Stimulated activated CD8-positive, alpha-beta memory T cell treated with anti-CD3 and anti-CD28 coated beads, Interleukin-15, amount 100 ng/mL, for 48 hours (primary cell): Measurements from ENCODE around the gene RHBDF2.

Experiments
- DNase-seq, 2 donors: peaks; one replicate each; pipeline ENCODE4 v3.0.0-alpha.2; 2020; ENCODE audit warnings: low read depth in 2 of 2

The RHBDF2 gene

DNA sequence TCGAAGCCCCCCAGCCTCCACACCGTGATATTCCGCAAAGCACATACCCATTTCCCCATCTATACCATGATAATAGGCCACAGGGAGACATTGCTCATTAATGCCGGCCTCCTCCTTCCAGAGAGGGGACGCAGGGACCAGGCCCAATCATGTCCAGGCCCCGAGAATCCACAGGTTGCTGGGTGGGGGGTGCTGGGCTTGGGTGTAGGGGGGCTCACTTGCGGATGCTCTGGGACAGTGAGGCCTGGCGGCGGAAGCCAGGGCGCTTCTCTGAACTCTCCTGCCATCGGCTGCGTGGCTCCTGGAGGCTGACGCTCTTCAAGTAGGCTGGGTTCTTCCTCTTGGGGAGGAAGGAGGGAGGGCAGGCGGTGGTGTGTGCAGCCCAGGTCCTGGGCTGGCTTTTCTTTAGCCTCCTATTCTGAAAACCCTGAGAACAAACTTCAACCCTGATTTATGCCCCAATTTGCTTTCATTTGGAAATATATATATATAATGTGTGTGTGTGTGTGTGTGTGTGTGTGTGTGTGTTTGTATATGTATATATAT is 21.6 kb downstream of the RHBDF2 start:
- no peak for DNase-seq

DNA sequence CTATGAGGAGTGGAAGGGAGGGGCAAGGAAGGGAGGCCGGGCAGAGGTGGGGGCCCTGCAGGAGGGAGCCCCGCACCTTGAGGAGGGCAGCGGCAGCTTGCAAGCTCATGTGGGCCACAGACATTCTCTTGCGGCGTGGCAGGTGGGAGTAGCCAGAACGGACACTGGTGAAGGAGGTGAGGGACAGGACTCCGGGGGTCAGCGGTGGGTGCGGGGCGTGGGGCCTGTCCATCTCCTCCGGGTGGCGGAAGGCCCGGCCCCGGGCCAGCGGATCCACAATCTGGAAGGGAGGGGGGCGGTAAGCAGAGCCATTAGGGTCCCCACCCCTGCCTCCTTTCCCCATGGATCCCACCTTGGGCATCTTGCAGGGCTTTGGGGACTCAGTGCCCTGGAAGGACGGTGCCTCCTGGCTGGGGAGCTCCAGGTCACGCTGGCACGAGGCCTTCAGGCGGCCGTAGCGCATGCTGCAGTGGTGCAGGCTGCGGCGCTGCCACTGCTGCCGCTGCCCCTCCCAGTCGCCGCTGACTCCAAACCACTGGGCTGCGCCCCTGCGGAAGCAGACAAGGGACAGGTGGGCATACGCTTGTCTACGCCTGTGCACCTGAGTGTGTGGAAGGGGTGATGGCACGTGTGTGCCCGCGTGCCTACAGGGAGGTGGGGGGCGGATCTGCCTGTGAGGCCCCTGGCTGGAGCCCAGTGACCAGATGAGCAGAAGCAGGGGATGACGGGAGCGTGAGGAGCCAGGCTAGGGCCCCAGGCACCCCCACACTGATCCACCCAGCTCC is 22.3 kb downstream of the RHBDF2 start:
- no peak for DNase-seq

DNA sequence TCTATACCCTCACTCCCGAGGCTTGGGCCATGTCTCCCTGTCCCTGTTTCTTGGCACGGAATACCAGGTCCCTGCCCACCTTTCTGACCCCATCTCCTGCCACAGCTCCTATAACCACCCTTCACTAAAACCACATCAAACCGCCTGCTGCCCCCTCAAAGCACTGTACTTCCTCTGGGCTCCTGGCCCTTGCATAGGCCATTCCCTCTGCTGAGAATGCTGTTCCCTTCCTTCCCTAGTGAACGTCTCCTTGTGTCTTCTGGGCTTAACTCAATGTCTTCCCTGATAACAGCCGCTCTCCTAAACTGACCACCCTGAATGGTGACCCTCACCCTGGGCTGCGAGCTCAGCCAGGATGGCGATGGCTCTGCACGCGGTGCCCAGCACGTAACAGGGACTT is 23.1 kb downstream of the RHBDF2 start:
- no peak for DNase-seq

DNA sequence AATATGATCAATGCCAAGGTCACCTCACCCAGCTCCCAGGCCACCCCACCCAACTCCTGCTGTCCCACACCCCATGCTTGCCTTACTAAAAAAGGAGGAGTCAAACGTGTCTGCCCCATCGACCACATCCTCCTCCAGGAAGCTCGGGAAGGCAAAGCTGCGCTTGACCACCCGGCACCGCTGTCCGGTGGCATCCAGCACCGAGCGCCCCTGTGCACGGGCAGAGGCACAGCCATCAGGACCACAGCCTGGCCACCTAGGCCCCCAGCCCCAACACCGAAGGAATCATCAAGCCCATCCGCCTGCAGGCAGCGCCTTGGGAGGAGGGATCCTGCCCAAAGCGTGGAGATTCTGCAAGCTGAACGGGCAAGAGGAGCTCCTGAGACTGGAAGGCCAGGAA is 23.6 kb downstream of the RHBDF2 start:
- no peak for DNase-seq

DNA sequence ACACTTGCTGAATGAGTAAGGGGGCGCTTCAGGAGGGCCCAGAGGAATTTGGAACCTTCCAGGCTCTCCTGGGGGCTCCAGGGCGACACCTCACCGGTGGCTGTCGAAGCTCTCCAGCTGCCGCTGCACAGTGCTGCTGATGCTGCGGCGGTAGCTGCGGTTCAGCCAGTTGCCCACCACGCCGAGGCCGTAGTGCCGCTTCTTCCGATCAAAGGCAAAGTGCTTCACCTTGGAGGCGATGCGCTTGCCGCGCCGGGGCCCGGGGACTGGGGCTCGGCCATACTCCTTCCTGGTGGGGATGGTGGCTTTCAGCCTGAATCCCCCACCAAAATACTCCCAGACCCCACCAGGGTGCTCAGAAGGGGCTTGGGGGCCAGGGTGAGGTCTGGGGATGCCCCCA is 24.5 kb downstream of the RHBDF2 start:
- DNase-seq: no peak

DNA sequence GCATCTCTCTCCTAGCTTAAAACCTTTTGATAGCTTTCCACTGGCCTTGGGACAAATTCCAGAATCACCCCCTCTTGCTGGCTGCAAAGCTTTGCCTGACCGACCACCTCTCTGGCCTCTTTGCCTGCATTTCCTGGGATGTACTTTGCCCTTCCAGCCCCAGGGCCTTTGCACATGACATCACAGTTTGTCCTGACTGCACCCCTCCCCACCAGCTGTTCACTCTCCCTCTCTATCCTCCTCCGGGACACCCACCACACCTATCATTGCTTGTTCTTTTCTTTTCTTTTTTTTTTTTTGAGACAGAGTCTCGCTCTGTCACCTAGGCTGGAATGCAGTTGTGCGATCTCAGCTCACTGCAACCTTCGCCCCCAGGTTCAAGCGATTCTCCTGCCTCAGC is 25.9 kb downstream of the RHBDF2 start:
- DNase-seq: no peak

DNA sequence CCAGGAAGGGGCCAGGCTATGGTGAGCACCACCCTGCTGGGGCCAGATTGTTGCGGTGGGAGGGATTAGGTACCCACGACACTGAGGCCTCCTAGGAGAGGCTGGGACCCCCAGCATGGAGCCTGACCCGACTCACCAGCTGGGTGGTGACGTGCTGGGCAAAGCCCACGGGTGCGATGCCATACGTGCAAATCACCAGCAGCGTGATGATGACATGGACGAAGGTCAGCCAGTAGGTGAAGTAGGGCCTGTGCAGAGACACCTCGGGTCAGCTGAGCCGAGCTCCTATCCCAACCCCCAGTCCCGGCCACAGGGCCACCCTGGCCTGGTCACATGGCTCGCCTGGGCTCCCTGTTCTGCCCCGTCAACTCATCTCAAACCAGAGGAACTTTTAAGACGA is 26.3 kb downstream of the RHBDF2 start:
- no peak for DNase-seq

DNA sequence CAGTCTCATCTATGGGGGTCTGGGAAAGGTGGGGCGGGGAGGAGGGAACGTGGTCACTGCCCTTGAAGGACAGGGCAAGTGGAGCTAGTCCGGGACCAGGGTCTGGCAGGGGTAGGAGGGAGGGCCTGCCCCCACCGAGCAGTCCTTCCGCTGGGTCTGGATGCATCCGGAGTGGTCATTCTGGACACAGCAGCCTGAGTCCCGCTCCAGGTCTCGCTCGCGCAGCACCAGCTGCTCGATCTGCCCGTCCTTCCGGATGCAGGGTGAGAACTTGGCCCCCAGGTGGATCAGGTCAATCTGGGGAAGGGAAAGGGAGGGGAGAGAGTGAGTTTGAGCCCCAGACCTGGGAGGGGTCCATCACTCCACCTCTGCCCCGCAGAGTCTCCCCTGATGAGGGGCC is 27.0 kb downstream of the RHBDF2 start:
- no peak for DNase-seq

DNA sequence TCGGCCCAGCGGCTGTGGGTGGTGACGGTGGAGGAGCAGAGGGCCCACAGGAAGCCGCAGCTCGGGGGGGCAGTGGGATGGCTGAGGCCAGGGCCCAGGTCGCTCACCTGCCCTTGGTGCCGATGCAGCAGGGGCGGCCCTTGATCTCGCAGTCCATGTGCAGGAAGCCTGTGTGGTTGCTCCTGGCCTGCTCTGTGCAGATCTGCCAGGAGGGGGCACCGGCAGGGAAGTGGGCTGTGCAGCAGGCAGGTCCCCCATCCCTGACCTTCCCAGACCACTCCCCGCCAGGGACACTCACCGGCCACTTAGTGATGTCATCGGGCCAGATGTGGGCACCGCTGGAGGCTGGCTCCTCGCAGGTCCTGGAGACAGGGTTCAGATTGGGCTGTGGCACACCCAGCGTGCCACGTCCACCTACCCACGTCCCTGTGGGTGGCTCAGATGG is 27.7 kb downstream of the RHBDF2 start:
- DNase-seq: no peak

DNA sequence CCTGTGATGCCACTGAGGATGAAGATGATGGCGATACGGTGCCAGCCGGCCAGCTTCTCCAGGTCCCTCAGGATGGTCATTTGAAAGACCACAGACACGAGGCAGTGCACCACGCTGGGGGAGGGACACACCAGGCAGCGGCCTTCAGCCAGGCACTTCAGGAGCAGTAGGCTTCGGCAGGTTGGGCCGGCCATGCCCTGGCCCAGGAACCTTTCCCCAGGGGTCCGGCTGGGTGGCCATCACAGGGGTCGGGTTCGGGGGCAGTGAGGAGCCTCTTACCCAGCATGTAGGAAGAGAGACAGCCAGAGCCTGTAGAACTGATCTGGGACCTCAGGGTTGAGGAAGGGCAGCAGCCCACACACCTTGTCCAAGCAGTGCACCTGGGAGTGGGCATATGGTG is 28.5 kb downstream of the RHBDF2 start:
- DNase-seq: no peak

DNA sequence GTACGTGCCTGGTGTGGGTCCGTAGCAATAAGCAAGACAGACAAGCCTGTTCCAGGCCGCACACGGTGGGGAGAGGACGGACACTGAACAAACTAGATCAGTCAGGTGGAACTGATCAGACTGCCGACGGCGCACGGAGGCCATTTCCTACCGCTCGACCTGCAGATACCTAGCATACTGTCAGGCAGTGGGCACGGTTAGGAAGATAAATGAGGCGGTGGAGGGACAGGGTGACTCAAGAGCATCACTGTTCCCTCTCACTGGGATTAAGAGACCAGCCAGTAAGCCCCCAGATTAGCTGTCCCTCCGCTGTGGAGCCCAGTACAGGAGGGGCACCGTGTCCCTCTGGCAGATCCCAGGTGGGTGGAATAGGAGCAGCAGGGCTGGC is 29.0 kb downstream of the RHBDF2 start:
- no peak for DNase-seq

DNA sequence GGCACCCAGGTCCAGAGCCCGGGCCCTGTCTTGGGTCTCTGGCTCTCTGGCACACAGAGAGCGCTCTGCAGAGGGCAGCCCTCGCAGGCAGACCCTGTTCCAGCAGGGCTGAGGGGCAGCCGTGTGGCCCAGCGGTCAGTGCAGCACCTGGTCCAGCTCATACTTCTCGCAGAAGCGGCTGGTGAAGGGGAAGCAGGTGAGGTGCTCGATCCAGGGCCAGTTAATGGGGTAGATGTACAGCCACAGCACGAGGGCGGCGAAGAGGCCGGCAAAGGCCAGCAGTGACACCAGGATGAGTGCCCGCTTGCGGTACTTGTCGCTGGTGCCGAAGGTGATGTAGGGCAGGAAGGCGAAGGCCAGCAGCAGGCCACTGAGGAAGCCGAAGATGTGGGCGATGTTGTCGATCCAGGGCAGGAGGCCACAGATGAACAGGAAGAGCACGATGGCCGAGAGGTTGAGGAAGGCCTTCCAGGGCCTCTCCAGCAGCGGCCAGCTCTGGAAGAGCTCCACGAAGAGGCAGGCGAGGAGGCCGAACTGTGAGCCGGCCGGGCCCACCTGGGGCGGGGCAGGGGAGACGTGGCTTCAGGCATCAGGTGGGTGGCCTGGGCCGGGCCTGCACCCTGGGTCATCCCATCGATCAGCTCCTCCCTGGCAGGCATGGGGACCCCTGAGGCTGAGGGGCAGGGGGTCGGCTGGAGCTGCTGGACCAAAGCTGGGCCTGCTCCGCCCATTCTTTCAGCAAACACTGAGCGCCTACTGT is 29.5 kb downstream of the RHBDF2 start:
- no peak for DNase-seq

DNA sequence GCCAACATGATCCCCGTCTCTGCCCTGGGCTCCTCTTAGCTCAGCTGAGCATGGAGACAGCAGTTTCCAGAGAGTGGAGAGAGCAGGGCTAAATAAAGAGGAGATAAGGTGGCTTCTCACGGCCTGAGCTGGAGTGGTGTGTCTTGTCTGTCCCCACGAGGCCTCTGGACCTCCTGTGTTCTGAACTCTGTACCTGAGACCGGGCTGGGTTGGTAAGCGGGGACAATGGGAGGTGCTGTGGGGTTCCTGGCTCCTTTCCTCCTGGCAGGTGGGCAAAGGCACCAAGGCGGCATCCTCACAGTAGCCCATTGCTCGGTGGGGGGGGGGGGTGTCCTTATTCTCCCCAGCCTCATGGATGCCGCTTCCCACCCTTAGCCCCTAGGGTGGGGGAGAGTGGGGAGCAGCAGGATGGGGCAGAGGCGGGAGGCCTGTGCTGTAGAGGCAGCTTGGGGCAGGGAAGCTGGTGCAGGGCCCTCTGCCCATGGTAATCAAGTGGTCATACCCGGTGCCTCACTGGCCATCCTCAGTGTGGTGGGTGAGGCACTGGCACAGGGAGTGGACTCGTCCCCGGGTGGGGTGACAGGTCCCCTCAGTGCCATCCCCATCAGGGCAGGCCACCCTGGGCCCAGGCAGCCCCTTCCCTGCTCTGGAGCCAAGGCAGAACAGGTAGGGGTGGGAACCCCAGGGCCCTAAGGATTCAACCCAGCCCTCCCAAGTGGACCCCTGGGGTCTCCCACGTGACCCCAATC is 31.1 kb downstream of the RHBDF2 start:
- DNase-seq: no peak

DNA sequence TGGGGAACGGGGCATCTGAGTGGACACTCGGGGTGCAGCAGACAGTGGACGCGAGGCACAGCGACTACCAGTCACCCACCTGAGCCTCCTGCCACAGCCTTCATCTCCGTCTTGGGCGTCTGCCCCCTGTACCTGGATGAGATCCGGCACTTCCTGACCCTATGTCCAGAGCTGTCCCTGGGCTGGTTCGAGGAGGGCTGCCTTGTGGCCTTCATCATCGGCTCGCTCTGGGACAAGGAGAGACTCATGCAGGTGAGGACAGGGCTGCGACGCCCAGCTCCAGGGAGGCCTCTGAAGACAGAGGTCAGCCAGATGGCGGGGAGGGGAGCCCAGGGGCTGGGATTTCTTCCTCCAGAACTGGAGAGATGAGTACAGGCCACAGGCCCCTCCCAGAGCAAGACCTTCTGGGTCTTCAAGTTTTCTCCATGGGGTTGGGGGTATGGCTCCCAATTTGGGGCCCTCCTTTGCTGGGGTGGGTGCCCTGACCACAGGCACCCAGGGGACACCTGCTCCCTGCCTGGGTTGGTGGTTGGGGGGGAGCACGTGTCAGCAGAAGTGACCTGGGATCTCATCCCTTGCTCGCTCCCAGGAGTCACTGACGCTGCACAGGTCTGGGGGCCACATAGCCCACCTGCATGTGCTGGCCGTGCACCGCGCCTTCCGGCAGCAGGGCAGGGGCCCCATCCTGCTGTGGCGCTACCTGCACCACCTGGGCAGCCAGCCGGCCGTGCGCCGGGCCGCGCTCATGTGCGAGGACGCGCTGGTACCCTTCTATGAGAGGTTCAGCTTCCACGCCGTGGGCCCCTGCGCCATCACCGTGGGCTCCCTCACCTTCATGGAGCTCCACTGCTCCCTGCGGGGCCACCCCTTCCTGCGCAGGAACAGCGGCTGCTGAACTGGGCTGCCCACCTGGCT is 31.9 kb downstream of the RHBDF2 start:
- DNase-seq: no peak

DNA sequence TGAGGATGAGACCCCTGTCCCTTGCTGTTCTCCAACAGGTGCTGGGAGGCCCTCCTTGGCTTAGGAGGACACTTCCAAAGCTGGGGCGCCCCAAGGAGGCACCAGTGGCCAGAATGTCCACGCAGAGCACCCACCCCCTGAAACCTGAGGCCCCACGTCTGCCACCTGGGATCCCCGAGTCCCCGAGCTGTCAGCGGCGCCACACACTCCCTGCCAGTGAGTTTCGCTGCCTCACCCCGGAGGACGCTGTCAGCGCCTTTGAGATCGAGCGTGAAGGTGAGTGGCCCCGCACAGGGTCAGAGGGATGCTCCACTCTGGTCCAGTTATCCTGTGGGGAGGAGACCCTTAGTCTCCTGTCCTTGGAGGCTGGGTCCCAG is 32.6 kb downstream of the RHBDF2 start:
- no peak for DNase-seq

DNA sequence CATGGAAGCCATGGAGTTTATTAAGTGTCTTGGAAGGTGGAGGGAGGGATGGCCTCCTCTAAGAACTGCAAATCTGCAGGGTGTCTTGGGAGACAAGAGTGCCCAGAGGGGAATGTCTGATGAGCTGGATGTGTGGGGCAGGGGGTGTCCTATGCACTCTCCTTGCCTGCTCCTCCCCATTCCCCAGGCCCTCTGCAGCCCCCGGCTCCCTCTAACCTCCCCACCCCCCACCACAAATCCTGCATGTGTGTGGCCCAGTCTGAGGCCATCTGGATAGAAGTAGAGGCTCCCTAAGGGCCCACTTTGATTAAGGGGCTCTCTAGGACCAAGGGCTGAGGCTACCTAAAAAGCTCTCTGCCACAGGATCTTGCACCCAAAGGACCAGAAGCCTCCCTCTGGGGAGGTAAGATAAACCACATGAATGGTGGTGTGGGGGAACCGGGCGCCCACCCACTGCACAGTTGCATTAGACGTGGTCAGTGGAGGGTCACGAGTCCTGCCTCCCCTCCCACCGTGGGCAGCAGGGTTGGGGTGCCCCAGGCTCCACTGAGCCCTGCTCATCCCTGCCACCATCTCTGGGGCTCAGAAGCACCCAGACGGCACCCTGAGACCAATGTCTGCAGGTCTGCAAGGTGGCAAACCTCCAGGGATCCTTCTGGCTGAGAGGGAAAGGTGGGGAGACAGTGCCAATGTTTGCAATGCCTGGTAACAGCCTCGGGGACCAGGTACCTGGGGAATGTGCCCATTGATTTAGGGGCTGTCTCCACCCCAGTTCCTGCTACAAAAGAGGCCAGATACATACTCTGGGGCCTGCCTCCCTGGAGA is 33.2 kb downstream of the RHBDF2 start:
- no peak for DNase-seq

DNA sequence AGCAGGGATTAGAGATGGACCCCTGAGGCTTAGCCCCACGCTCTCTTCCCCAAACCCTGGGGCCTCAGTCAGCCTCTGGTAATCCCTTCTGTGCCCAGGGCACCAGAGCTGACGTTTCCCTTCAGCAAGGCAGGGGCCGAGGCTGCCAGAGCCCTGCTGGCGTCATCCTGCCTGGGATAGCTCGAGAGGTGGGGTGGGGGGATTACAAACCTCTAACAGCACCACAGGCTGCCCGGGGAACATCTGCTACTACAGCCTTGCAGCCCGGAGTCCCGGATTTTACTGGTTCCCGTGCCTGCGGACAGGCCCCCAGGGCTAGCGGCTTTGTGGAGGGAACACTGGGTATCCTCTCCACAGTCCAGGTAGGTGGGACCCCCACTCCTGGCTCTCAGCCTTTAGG is 33.9 kb downstream of the RHBDF2 start, which contains the start of gene AANAT:
AANAT (plus strand) TSS at position 238 of the 400 bp plus-strand sequence. CDS start 1,144 bp downstream, outside the sequence.
- no peak for DNase-seq

DNA sequence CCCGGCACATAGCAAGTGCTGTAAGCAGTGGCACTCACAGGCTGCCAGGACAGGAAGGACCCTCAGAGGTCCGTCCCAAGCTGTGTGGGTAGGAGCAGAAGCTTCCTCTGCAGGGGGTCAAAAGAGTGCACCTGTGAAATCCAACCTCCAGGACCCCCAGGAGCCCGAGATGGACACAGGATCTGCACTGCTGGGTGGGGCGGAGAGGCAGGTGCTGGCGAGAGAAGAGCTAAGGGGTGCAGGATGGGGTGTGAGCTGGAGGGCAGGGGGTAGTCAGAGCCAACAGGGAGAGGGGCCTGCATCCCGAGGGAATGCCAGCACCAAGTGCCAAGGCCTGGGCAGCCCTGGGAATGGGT is 34.5 kb downstream of the RHBDF2 start:
- no peak for DNase-seq

DNA sequence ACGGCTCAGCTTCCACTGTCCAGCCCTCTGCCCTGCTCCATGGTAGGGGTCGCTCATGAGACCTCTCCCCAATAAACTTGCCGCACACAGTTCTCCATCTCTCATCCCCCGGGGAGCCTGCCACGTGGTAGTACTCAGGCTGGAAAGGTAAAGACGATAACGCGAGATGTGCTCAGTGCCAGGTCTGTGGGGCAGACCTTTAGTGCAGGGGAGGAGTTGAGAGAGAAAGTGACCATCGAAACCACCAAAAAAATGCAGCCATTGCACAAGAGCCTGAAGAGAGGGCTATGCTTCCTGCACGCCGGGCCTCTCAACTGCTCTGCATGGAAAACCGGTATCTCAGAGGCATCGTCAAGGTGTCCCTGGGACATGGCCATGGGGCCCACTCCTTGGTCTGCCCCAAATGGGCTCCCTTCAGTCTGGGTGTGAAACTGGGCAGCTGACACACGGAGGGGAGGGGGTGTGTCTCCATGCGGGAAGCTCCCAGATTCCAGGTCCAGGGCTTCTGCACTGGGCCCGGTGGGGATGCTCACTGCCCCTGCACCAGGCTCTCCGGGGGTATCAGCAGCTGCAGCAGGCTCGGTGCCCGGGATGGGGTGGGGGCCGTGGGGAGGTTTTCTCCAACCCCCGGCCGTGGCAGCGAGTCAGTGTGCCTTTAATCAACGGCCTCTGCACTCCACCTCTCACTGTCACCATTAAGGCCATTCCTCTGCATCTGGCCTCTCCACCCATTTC is 38.5 kb downstream of the RHBDF2 start:
- DNase-seq: no peak
